ENCODE results near the gene CTSC.

Gene CTSC

DNA sequence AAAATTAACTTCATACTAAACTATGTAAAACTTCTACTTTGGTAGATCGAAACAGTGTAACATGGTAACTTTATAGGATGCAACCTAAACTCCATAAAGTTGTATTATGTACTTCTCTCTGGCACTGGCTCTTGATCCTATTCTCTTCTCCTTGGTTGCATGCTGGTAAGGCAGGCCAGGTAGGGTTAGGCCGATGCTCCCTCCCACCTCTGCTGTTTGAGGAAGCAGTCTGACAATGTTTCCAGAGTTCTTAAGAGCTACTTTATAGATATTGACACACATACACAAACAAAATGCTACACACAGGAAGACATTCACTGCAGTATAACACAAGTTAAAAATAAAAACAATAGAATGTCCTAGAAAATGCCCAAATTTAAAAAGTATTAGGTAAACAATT lies 22.5 kb downstream of the CTSC start:
- H3K36me3 ChIP-seq (ENCODE audit: control insufficient read depth, low read length), result peaks cover 7% of the 10 kb centered on the region
- H3K4me3 ChIP-seq (ENCODE audit: low read length), result no peak overlapping the region

DNA sequence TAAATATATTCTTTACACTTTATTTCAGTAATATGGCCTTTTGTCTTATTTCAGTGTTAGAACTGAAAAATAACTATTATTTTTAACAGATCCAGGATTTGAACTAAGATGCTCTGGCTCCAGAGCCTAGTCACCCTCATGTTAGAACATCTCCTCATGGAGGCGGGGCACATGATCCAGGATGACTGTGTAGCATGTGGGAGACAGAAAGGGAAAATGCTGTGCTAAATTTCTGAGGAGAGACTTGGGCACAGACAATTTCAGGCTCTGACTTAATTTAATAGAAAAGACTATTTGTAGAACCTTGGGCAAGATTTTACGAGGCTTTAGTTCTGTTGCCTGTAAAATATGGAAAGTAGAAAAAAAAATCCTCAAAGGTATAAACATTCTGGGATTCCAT lies 24.1 kb downstream of the CTSC start:
- Histone ChIP-seq H3K4me1 (ENCODE audit: control insufficient read depth, low read length) (no peaks in the 10 kb centered on the region), H3K4me3 (ENCODE audit: low read length) (no peak overlapping the region), H3K9me2 (replicated peaks; ENCODE audit: control insufficient read depth, low read length) (no peaks in the 10 kb centered on the region), H3K27me3 (ENCODE audit: control insufficient read depth, low read length) (no peaks in the 10 kb centered on the region), H3F3A (ENCODE audit: control insufficient read depth, insufficient read depth) (no peaks in the 10 kb centered on the region), H3K79me2 (ENCODE audit: control insufficient read depth, low read length) (no peaks in the 10 kb centered on the region), H3K4me2 (ENCODE audit: low read length) (no peak overlapping the region), H4K20me1 (ENCODE audit: control insufficient read depth, insufficient read depth, low read depth, low read length) (no peaks in the 10 kb centered on the region), H3K36me3 (ENCODE audit: control insufficient read depth, low read length) (peaks cover 15% of the 10 kb centered on the region), H3K27ac (ENCODE audit: low read depth, low read length) (no peak overlapping the region), H3K9me3 (ENCODE audit: control insufficient read depth, insufficient read depth, low read length) (no peaks in the 10 kb centered on the region)
- no peak for TF ChIP-seq EZH2phosphoT487 (IDR thresholded peaks at IDR 0.05; ENCODE audit: borderline replicate concordance, low read length)
- no peak for TF ChIP-seq CTCF (IDR thresholded peaks at IDR 0.05; ENCODE audit: low read depth, low read length, poor library complexity, severe bottlenecking)

More for the DNA sequence above, 22.5 kb downstream of the CTSC start:
- TF ChIP-seq CTCF (IDR thresholded peaks at IDR 0.05; ENCODE audit: low read depth, low read length, poor library complexity, severe bottlenecking) (no peak), EZH2phosphoT487 (IDR thresholded peaks at IDR 0.05; ENCODE audit: borderline replicate concordance, low read length) (no peak)
- no peaks in the 10 kb centered on the region for H3K27me3 ChIP-seq (ENCODE audit: control insufficient read depth, low read length)
- no peak overlapping the region for H3K27ac ChIP-seq (ENCODE audit: low read depth, low read length)
- no peaks in the 10 kb centered on the region for H3F3A ChIP-seq (ENCODE audit: control insufficient read depth, insufficient read depth)
- H3K9me2 ChIP-seq (replicated peaks; ENCODE audit: control insufficient read depth, low read length), result no peaks in the 10 kb centered on the region
- H3K9me3 ChIP-seq (ENCODE audit: control insufficient read depth, insufficient read depth, low read length), result no peaks in the 10 kb centered on the region
- no peaks in the 10 kb centered on the region for H4K20me1 ChIP-seq (ENCODE audit: control insufficient read depth, insufficient read depth, low read depth, low read length)
- H3K4me2 ChIP-seq (ENCODE audit: low read length), result no peak overlapping the region
- H3K79me2 ChIP-seq (ENCODE audit: control insufficient read depth, low read length), result peaks cover 2% of the 10 kb centered on the region; the same call in 1 of the 2 replicates
- no peaks in the 10 kb centered on the region for H3K4me1 ChIP-seq (ENCODE audit: control insufficient read depth, low read length)

DNA sequence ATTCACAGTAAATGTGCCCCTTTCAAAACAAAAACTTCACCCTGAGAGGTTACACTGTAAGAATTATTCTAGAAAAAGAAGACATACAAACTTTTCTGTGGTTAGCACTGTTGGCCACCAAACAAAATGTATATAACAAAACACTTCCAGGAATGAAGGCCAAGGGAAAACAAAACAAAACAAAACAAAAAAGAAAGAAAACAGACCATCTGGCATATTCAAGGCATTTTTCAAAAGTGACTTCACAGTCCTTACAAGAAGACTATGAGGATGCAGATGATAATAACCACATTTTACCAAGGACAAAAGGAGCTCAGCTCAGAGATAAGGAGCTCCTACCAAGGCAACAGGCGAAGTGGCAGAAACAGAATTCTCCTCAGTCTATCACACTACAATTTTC lies 24.9 kb downstream of the CTSC start:
- Histone ChIP-seq H4K20me1 (ENCODE audit: control insufficient read depth, insufficient read depth, low read depth, low read length) (no peaks in the 10 kb centered on the region), H3K36me3 (ENCODE audit: control insufficient read depth, low read length) (peaks cover 21% of the 10 kb centered on the region), H3K4me1 (ENCODE audit: control insufficient read depth, low read length) (no peaks in the 10 kb centered on the region), H3K9me3 (ENCODE audit: control insufficient read depth, insufficient read depth, low read length) (no peaks in the 10 kb centered on the region), H3K27me3 (ENCODE audit: control insufficient read depth, low read length) (no peaks in the 10 kb centered on the region), H3K4me3 (ENCODE audit: low read length) (no peak overlapping the region), H3K4me2 (ENCODE audit: low read length) (no peak overlapping the region), H3K27ac (ENCODE audit: low read depth, low read length) (no peak overlapping the region), H3F3A (ENCODE audit: control insufficient read depth, insufficient read depth) (no peaks in the 10 kb centered on the region), H3K79me2 (ENCODE audit: control insufficient read depth, low read length) (no peaks in the 10 kb centered on the region), H3K9me2 (replicated peaks; ENCODE audit: control insufficient read depth, low read length) (no peaks in the 10 kb centered on the region)
- TF ChIP-seq CTCF (IDR thresholded peaks at IDR 0.05; ENCODE audit: low read depth, low read length, poor library complexity, severe bottlenecking) (no peak), EZH2phosphoT487 (IDR thresholded peaks at IDR 0.05; ENCODE audit: borderline replicate concordance, low read length) (no peak)

DNA sequence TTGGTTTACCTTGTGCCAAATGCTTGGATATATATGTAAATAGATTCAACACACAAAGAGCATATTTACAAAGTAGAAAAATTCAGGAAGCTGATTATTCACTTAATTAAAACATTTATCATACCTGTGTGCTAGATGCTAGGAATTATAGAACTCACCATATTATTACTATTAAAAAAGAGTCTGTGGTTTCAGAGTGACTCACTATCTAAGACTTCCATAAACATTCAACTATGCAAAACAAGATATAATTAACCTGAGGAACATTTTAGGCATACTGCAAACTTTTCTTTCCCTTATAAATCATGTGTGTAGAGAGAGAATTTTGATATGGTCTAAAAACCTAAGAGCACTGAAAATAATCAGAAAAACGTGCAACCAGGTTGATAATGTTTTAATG lies 27.3 kb downstream of the CTSC start:
- no peak for TF ChIP-seq CTCF (IDR thresholded peaks at IDR 0.05; ENCODE audit: low read depth, low read length, poor library complexity, severe bottlenecking)
- TF ChIP-seq EZH2phosphoT487 (IDR thresholded peaks at IDR 0.05; ENCODE audit: borderline replicate concordance, low read length), result no peak

More for the DNA sequence above, 27.3 kb downstream of the CTSC start:
- H3K27me3 ChIP-seq (ENCODE audit: control insufficient read depth, low read length), result no peaks in the 10 kb centered on the region
- H3K9me2 ChIP-seq (replicated peaks; ENCODE audit: control insufficient read depth, low read length), result no peaks in the 10 kb centered on the region
- no peaks in the 10 kb centered on the region for H3K79me2 ChIP-seq (ENCODE audit: control insufficient read depth, low read length)
- no peaks in the 10 kb centered on the region for H4K20me1 ChIP-seq (ENCODE audit: control insufficient read depth, insufficient read depth, low read depth, low read length)
- H3F3A ChIP-seq (ENCODE audit: control insufficient read depth, insufficient read depth), result no peaks in the 10 kb centered on the region
- H3K4me2 ChIP-seq (ENCODE audit: low read length), result no peak overlapping the region
- H3K4me3 ChIP-seq (ENCODE audit: low read length), result no peak overlapping the region
- no peak overlapping the region for H3K27ac ChIP-seq (ENCODE audit: low read depth, low read length)
- H3K4me1 ChIP-seq (ENCODE audit: control insufficient read depth, low read length), result no peaks in the 10 kb centered on the region
- H3K36me3 ChIP-seq (ENCODE audit: control insufficient read depth, low read length), result peaks cover 37% of the 10 kb centered on the region
- no peaks in the 10 kb centered on the region for H3K9me3 ChIP-seq (ENCODE audit: control insufficient read depth, insufficient read depth, low read length)
